Type B pancreatic cell (in vitro differentiated cells): ENCODE results near the gene PRDM5. TPM values are rescaled to one million over a fixed set of nuclear protein-coding genes. Genes with fewer than 3 reads are reported as not detected.

Experiments used
- DNase-seq: peaks from one replicate; pipeline ENCODE4 v3.0.0; 2021; ENCODE audit warnings: mixed read lengths; ENCODE audit not compliant: unreplicated experiment; ENCODE audit errors: extremely low spot score
- H3K27ac Mint-ChIP-seq: 2 replicates; pipeline ENCODE4 v1.8.0; 2021; ENCODE audit warnings: mild to moderate bottlenecking, mixed read lengths
- H3K27me3 Mint-ChIP-seq: 2 replicates; pipeline ENCODE4 v1.8.0; 2021; ENCODE audit warnings: mixed read lengths
- H3K36me3 Mint-ChIP-seq: 2 replicates; pipeline ENCODE4 v1.8.0; 2021; ENCODE audit warnings: mixed read lengths
- H3K4me1 Mint-ChIP-seq: one replicate; pipeline ENCODE4 v1.8.0; 2021; ENCODE audit warnings: mixed read lengths; ENCODE audit not compliant: unreplicated experiment
- H3K4me3 Mint-ChIP-seq: 2 replicates; pipeline ENCODE4 v1.8.0; 2021; ENCODE audit warnings: mild to moderate bottlenecking, mixed read lengths
- H3K9me3 Mint-ChIP-seq: 2 replicates; pipeline ENCODE4 v1.8.0; 2021; ENCODE audit warnings: mixed read lengths
- CTCF ChIP-seq: fragments of 200-600 bp; sonication (generic); conservative IDR thresholded peaks from 2 replicates; pipeline ENCODE4 v1.5.0; 2021; ENCODE audit warnings: antibody characterized with exemption, mild to moderate bottlenecking
- total RNA-seq: library from RNA; stranded (reverse); gene quantifications from 2 replicates; pipeline ENCODE4 v1.2.1, GENCODE V29; 2021; ENCODE audit warnings: low replicate concordance

PRDM5 gene
- total RNA-seq, 1 donor from 2014 or later = 15.7 TPM

GRCh38 chr4:120714417-120715010 lies 208.0 kb downstream of the PRDM5 start:
- TF ChIP-seq CTCF = no peak
- Mint-ChIP-seq H3K36me3 (peaks cover 4% of the 10 kb centered on the region), H3K27ac (no peak overlapping the region), H3K27me3 (peaks cover 3% of the 10 kb centered on the region), H3K4me1 (peaks cover 6% of the 10 kb centered on the region), H3K4me3 (no peak overlapping the region), H3K9me3 (peaks cover 4% of the 10 kb centered on the region)
- DNase-seq = no peak

- H3K4me3 Mint-ChIP-seq = no peak overlapping the region
- peaks cover 15% of the 10 kb centered on the region for H3K36me3 Mint-ChIP-seq
- H3K4me1 Mint-ChIP-seq = peaks cover 4% of the 10 kb centered on the region
- H3K27me3 Mint-ChIP-seq = no peaks in the 10 kb centered on the region
- H3K27ac Mint-ChIP-seq = no peak overlapping the region
- TF ChIP-seq CTCF = no peak
- H3K9me3 Mint-ChIP-seq = peaks cover 15% of the 10 kb centered on the region
- DNase-seq = no peak
Measured at GRCh38 chr4:120709991-120710390, 212.5 kb downstream of the PRDM5 start.

GRCh38 chr4:120704538-120704937 lies 218.0 kb downstream of the PRDM5 start:
- Mint-ChIP-seq H3K27me3 (no peaks in the 10 kb centered on the region), H3K4me1 (no peaks in the 10 kb centered on the region), H3K27ac (no peak overlapping the region), H3K9me3 (peaks cover 11% of the 10 kb centered on the region), H3K36me3 (peaks cover 16% of the 10 kb centered on the region), H3K4me3 (no peak overlapping the region)
- no peak for TF ChIP-seq CTCF
- DNase-seq = no peak

GRCh38 chr4:120703908-120704307 lies 218.6 kb downstream of the PRDM5 start:
- H3K36me3 Mint-ChIP-seq = peaks cover 16% of the 10 kb centered on the region
- no peaks in the 10 kb centered on the region for H3K4me1 Mint-ChIP-seq
- no peak for DNase-seq
- H3K27ac Mint-ChIP-seq = no peak overlapping the region
- no peak overlapping the region for H3K4me3 Mint-ChIP-seq
- TF ChIP-seq CTCF = no peak
- peaks cover 11% of the 10 kb centered on the region for H3K9me3 Mint-ChIP-seq
- H3K27me3 Mint-ChIP-seq = no peaks in the 10 kb centered on the region

GRCh38 chr4:120699354-120699753 lies 223.2 kb downstream of the PRDM5 start:
- DNase-seq = no peak
- H3K4me1 Mint-ChIP-seq = peaks cover 25% of the 10 kb centered on the region
- no peak for TF ChIP-seq CTCF
- no peak overlapping the region for H3K27ac Mint-ChIP-seq
- peaks cover under 1% of the 10 kb centered on the region for H3K36me3 Mint-ChIP-seq
- no peaks in the 10 kb centered on the region for H3K27me3 Mint-ChIP-seq
- H3K9me3 Mint-ChIP-seq = no peaks in the 10 kb centered on the region
- no peak overlapping the region for H3K4me3 Mint-ChIP-seq

- no peaks in the 10 kb centered on the region for H3K27me3 Mint-ChIP-seq
- H3K27ac Mint-ChIP-seq = no peak overlapping the region
- no peak for DNase-seq
- no peaks in the 10 kb centered on the region for H3K9me3 Mint-ChIP-seq
- H3K4me3 Mint-ChIP-seq = no peak overlapping the region
- H3K4me1 Mint-ChIP-seq = peaks cover 31% of the 10 kb centered on the region
- no peaks in the 10 kb centered on the region for H3K36me3 Mint-ChIP-seq
- no peak for TF ChIP-seq CTCF
Measured at GRCh38 chr4:120694973-120695372, 227.6 kb downstream of the PRDM5 start.
